ENCODE data around the gene LONP1.

LONP1 gene

DNA sequence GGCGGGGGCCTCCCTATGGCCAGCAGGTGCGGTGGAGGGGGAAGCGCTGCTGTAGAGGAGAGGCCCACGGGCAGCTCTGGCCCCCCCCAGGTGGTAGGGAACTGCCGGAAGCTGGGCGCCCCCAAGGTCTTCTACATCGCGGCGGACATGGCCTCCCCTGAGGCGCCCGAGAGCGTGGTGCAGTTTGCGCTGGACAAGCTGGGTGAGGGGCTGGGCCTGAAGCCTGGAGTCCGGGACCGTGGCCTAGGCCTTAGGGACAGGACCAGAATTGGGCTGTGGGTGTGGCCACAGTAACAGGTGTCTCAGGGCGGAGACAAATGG is 33.7 kb downstream of the LONP1 start:
- H3K27ac ChIP-seq: peak overlapping the region; percentile 27 to 87 (median 77); a peak in 17 of 22 replicates
- peaks cover 15 to 25% (median 18%) of the 10 kb centered on the region in 10 experiments for H3K4me1 ChIP-seq
- peak overlapping the region; percentile 63 to 83 (median 80); a peak in 20 of 22 replicates for H3K9ac ChIP-seq
- H3K27me3 ChIP-seq: no peaks in the 10 kb centered on the region
- peaks cover 10 to 27% (median 11%) of the 10 kb centered on the region in 11 experiments for H4K20me1 ChIP-seq
- peak overlapping the region; percentile 76 to 95 (median 89) for H3K4me2 ChIP-seq
- peaks cover 0 to 8% (median 7%) of the 10 kb centered on the region in 11 experiments; a peak in 15 of 22 replicates for H3K36me3 ChIP-seq
- TF ChIP-seq Cebpa-rat (IDR thresholded peaks at IDR 0.05): no peak
- peak overlapping the region; percentile 54 to 75 (median 67) for H3K4me3 ChIP-seq
- no peaks in the 10 kb centered on the region for H3K9me3 ChIP-seq (replicated peaks in 1 of 11)

DNA sequence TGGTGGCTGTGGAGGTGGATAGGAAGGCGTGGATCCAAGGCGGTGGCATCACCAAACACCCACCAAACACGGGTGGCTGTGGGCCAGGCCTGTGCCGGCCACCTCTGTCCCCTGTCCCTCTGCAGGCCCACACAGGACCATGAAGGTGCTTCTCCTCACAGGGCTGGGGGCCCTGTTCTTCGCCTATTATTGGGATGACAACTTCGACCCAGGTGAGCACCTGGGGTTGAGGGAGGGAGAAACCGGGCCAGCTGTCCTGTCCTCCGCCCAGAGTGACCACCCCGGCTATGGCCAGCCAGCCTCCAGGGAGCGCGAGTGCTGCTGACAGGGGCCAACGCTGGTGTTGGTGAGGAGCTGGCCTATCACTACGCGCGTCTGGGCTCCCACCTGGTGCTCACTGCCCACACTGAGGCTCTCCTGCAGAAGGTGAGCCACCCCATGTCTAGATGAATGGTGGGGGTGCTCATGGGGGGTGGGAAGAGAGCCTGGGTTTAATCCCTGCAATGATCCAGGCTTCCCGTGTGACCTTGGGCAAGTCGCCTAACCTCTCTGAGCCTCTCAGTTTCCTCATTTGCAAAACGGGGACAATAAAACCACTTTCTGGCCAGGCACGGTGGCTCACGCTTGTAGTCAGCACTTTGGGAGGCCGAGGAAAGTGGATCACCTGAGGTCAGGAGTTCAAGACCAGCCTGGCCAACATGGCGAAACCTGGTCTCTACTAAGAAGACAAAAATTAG is 35.1 kb downstream of the LONP1 start:
- no peaks in the 10 kb centered on the region for H3K9me3 ChIP-seq (replicated peaks in 1 of 11)
- H3K4me2 ChIP-seq: no peak overlapping the region
- no peak overlapping the region for H3K9ac ChIP-seq
- no peak overlapping the region for H3K4me3 ChIP-seq
- H3K27ac ChIP-seq: no peak overlapping the region
- no peaks in the 10 kb centered on the region for H3K36me3 ChIP-seq
- H3K4me1 ChIP-seq: peaks cover 19 to 29% (median 22%) of the 10 kb centered on the region in 10 experiments
- no peak for TF ChIP-seq Cebpa-rat (IDR thresholded peaks at IDR 0.05)
- no peaks in the 10 kb centered on the region for H3K27me3 ChIP-seq
- H4K20me1 ChIP-seq: peaks cover 0 to 16% (median 0%) of the 10 kb centered on the region in 11 experiments; a peak in 1 of 22 replicates

DNA sequence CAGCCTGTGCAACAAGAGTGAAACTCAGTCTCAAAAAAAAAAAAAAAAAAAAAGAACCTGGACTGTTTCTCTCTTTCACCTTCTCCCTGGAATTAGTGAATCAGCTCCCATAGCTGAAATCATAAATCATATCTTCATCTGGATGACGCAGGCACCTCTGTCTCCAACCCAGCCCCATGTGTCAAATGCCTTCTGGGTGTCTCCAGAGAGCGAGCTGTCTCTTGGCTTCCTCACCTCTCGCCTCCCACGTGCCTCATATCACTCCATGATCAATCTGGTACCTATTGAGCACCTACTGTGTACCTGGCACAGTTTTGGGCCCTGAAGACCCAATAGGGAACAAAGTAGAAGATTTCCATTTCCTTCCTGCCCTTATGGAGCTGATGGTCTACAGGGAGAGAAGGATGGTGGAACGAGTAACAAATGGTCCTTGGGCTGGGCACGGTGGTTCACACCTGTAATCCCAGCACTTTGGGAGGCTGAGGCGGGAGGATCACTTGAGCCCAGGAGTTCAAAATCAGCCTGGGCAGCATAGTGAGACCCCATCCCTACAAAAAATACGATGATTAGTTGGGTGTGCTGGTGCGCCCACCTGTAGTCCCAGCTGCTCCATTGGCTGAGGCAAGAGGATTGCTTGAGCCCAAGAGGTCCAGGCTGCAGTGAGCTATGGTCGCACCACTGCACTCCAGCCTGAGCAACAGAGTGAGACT is 36.6 kb downstream of the LONP1 start:
- Histone ChIP-seq H4K20me1 (peaks cover 0 to 16% (median 0%) of the 10 kb centered on the region in 11 experiments; a peak in 2 of 22 replicates), H3K4me3 (no peak overlapping the region), H3K27ac (no peak overlapping the region), H3K4me1 (peaks cover 28 to 39% (median 31%) of the 10 kb centered on the region in 10 experiments), H3K9me3 (replicated peaks in 1 of 11) (no peaks in the 10 kb centered on the region), H3K9ac (no peak overlapping the region), H3K4me2 (no peak overlapping the region), H3K36me3 (peaks cover 0 to 2% (median under 1%) of the 10 kb centered on the region in 11 experiments; a peak in 4 of 22 replicates), H3K27me3 (no peaks in the 10 kb centered on the region)
- no peak for TF ChIP-seq Cebpa-rat (IDR thresholded peaks at IDR 0.05)

DNA sequence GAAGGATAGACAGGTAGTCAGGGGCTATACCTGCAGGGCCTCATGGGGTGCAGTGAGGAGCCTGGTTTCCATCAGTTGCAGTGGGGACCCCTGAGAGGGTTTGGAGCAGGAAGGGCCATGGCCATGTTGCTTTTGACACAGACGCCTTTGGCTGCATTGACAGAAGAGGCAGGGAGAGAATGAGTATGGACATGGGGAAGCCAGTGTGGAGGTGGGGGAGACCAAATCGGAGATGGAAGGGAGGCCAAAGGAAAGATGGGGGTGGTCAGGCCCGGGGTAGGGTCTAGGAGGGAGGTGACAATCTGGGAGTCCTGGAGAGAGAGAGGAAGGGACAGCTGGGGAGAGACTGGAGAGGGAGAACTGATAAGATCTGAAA is 37.9 kb downstream of the LONP1 start:
- no peak for TF ChIP-seq Cebpa-rat (IDR thresholded peaks at IDR 0.05)
- peaks cover 23 to 31% (median 27%) of the 10 kb centered on the region in 10 experiments for H3K4me1 ChIP-seq
- H3K4me2 ChIP-seq: peak overlapping the region in 6 of 11 experiments; percentile 3 to 99 (median 90); a peak in 6 of 22 replicates
- no peak overlapping the region for H3K27ac ChIP-seq
- H3K4me3 ChIP-seq: no peak overlapping the region
- H3K36me3 ChIP-seq: peaks cover 0 to 12% (median 9%) of the 10 kb centered on the region in 11 experiments; a peak in 9 of 22 replicates
- peaks cover 0 to 12% (median 0%) of the 10 kb centered on the region in 11 experiments; a peak in 3 of 22 replicates for H4K20me1 ChIP-seq
- H3K9ac ChIP-seq: no peak overlapping the region
- no peaks in the 10 kb centered on the region for H3K27me3 ChIP-seq
- H3K9me3 ChIP-seq (replicated peaks in 1 of 11): no peaks in the 10 kb centered on the region

DNA sequence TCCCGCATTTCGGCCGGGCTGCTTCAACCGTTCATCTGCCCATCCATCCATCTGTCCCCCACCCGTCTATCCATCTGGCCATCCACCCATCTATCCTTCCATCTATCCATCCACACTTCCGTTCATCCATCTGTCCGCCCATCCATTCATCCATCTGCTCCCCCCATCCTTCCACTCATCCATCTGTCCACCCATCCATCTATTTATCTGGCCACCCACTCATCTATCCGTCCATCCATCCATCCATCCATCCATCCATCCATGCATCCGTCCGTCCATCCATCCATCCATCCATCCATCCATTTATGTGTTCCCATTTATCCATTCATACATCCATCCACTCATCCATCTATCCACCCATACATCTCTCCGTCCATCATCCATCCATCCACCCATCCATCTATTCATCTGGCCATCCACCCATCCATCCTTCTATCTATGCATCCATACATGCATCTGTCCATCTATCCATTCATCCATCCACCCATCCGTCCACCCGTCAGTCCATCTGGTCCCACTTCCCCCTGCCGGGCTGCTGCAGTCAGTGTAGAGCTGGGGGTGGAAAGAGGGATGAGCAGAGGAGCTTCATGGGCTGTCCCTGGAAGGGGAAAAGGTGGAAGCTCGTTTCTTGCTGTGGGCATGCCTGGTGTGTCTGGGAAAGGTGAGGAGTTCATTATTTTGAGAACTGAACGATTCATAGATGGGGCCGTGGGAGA is 38.4 kb downstream of the LONP1 start:
- Histone ChIP-seq H3K4me2 (peak overlapping the region; percentile 84 to 99 (median 94)), H3K9me3 (replicated peaks in 1 of 11) (no peaks in the 10 kb centered on the region), H3K36me3 (peaks cover 0 to 18% (median 9%) of the 10 kb centered on the region in 11 experiments; a peak in 9 of 22 replicates), H3K27ac (peak overlapping the region in 3 of 11 experiments; percentile 91 to 93 (median 92); a peak in 3 of 22 replicates), H3K27me3 (no peaks in the 10 kb centered on the region), H3K9ac (peak overlapping the region; percentile 84 to 93 (median 92); a peak in 18 of 22 replicates), H3K4me1 (peaks cover 23 to 31% (median 27%) of the 10 kb centered on the region in 10 experiments), H3K4me3 (peak overlapping the region; percentile 81 to 95 (median 90)), H4K20me1 (peaks cover 0 to 15% (median 0%) of the 10 kb centered on the region in 11 experiments; a peak in 3 of 22 replicates)
- TF ChIP-seq Cebpa-rat (IDR thresholded peaks at IDR 0.05): no peak

DNA sequence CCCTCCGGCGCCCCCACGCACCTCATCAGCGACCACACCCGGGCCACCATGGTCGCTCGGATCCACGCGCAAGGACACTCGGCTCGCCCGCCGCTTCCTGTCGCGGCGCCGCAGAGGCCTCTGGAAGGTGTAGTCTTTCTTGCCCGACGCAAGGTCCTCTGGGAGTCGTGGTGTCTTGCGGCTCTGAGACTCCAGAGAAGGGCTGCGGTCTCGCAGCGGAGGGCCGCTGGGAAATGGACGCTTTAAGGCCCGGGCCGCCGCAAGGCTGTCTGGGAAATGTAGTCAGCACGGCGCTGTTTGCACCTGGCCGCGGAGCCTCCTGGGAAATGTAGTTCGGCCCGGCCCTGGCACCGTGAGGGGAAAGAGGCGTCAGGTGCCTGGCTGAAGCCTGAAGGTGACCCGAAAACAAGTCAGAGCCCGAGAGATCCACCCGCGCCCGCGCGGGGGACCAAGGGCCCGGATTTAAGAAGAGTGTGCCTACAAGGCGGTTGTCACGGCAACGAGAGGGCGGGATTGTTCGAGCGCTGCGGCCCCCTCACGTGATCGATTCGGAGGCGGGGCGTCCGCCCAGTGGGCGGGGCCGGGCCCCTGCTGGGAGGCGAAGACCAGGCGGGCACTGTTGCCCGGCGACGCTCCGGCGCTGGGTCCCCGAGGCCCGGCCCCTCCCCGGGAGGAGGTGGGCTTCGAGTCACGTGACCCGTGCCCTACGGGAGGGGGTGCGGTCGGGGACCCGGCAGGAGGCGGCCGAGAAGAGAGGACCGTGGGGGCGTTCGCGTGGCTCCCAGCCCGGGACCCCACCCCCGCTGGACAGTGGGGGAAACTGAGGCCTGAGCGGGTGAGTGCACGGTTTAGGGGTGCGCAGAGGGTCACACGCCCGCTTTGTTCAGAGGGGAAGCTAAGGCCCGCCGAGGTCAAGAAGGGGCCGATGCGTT is 39.2 kb downstream of the LONP1 start, which contains the start of the genes HSD11B1L and MICOS13:
Gene HSD11B1L (plus strand): TSS at position 591 of the 932 bp plus-strand sequence. CDS start 3,806 bp downstream, outside the sequence.
Gene MICOS13 (minus strand): TSS at position 80 of the 932 bp plus-strand sequence. CDS start 30 bp downstream, at position 50.
- Histone ChIP-seq H3K27ac (peak within 1 kb of the TSS; percentile 79 to 93 (median 88)), H3K4me3 (peak within 1 kb of the TSS; percentile 81 to 95 (median 90)), H3K9ac (peak within 1 kb of the TSS; percentile 84 to 93 (median 92)), H4K20me1 (peaks cover 0 to 20% (median 0%) of the 10 kb centered on the region in 11 experiments; a peak in 7 of 22 replicates), H3K36me3 (peaks cover 0 to 26% (median 9%) of the 10 kb centered on the region in 11 experiments; a peak in 10 of 22 replicates), H3K27me3 (no peaks in the 10 kb centered on the region), H3K4me2 (peak within 1 kb of the TSS; percentile 85 to 100 (median 96)), H3K9me3 (replicated peaks in 1 of 11) (no peaks in the 10 kb centered on the region), H3K4me1 (peaks cover 16 to 23% (median 20%) of the 10 kb centered on the region in 10 experiments)
- TF ChIP-seq Cebpa-rat (IDR thresholded peaks at IDR 0.05): no peak

DNA sequence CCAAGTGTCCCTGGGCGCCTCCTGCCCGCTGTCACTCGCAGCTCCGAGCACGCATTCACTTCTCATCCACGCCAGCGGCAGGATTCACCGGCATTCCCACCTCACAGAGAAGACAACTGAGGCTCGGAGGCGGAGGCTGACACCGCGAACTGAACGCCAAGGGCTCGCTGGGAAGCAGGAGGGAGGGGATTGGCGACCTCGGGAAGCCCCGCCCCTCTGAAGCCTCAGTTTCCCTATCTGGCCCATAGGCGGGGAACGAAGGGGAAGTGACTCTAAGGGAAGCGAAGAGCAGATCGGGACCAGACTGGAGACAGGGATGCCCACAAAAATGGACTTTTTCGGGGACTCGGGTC is 39.9 kb downstream of the LONP1 start:
- H4K20me1 ChIP-seq: peaks cover 0 to 25% (median under 1%) of the 10 kb centered on the region in 11 experiments; a peak in 7 of 22 replicates
- H3K27me3 ChIP-seq: no peaks in the 10 kb centered on the region
- H3K4me2 ChIP-seq: peak overlapping the region; percentile 85 to 100 (median 94)
- H3K36me3 ChIP-seq: peaks cover 0 to 31% (median 9%) of the 10 kb centered on the region in 11 experiments; a peak in 10 of 22 replicates
- H3K4me1 ChIP-seq: peaks cover 15 to 23% (median 18%) of the 10 kb centered on the region in 10 experiments
- no peaks in the 10 kb centered on the region for H3K9me3 ChIP-seq (replicated peaks in 1 of 11)
- H3K4me3 ChIP-seq: peak overlapping the region; percentile 81 to 95 (median 90)
- H3K9ac ChIP-seq: peak overlapping the region; percentile 84 to 93 (median 92)
- no peak for TF ChIP-seq Cebpa-rat (IDR thresholded peaks at IDR 0.05)
- H3K27ac ChIP-seq: peak overlapping the region; percentile 71 to 93 (median 87)

Measured in BLaER1 treated with 17β-estradiol and CSF1 and Interleukin-3, amounts not matched to agents 10 nM and 100 nM (cell line).